Activated CD8-positive, alpha-beta memory T cell treated with anti-CD3 and anti-CD28 coated beads for 48 hours (primary cell): ENCODE data around the gene NRXN3.

Experiments
- DNase-seq, 3 experiments: peaks; one replicate each; pipeline ENCODE4 v3.0.0-alpha.2; 2020; ENCODE audit warnings: low read depth in 2 of 3, low spot score in 2 of 3

Gene NRXN3

DNA sequence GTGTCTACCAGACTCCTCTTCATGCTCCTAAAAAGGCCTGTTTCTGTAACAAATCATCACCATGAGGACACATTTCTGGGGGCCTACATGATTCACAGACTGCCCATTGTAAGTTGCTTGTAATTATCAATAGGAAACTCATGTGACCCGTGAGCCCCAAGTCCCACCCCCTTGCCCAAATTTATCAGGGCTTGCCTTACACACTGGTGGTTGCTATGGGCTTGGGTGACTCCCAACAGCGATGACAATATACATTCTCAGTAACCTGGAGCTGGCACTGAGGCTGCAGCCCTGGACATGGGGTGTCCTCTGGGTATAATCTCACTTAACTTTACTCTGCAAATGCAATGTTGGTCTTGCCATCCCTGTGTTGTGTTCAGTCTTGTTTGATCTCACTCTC, 149.2 kb downstream of the NRXN3 start:
- DNase-seq: no peak

DNA sequence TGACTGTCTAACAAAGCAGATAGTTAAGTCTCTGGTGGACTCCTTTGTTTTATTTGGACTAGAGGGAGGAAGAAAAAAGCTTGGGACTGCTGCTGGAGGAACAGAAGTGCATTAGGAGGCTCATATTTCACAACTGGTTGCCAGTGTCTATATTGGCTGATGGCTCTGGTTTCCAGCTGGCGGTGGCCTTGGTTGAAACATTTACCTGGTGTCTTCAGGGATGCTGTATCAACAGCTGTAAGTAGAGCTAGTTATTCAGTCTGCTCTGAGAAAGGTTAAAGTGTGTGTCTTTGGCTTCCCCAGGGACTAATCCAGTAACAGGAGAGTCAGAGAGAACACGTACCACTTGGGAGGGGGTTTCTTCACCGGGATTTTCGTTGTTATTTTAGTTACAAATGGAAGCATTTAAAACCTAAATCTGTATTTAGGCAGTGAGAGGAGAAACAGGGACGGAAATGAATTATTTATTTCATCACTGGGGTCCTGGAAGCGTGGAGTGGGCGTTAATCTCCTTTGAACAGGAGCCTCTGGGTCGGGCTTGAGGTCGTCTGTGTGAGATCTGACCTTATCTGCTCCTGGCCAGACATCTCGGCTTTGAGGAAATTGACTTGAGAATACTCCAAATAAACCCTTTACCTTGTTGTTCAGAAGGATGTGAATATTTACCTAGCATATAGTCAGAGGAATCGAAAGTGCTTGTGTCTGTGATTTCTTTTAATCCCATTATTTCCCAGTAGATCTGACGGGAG, 149.9 kb downstream of the NRXN3 start:
- no peak for DNase-seq

DNA sequence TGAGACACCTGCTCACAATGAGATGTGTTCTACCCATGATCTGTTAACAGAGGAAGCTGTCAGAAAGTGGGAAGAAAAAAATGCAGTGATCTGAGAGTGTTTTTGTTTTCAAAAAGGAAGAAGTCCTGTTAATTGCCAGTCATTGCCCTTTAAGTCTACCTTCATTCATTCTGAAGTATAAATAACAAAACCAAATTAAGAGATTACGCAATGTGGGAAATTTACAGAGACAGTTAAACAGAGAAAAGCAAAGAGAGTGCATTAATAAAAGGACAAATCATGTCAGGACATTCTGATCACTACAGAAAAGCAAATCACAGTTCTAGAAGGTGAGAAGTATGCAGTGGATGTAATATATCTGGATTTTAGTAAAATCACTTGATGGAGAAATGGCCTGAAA, 154.2 kb downstream of the NRXN3 start:
- DNase-seq: no peak

DNA sequence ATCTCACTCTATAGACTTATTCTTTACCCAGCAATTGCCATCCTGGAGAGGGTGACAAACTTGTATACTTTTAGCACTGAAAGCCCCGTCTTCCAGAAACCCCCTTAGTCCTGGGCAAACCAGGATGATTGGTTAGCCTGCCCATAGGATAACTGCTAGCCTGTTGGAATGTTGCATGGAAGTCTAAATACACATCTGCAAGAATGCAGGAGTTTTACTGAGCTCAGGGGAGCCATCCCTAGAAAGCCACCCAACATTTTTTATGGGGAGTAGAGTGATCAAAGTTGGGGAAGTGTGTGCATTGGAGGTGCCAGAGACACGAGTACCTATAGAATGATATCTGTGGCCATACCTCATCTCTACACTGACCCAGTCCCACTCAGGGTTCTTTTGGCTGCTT, 155.7 kb downstream of the NRXN3 start:
- no peak for DNase-seq

DNA sequence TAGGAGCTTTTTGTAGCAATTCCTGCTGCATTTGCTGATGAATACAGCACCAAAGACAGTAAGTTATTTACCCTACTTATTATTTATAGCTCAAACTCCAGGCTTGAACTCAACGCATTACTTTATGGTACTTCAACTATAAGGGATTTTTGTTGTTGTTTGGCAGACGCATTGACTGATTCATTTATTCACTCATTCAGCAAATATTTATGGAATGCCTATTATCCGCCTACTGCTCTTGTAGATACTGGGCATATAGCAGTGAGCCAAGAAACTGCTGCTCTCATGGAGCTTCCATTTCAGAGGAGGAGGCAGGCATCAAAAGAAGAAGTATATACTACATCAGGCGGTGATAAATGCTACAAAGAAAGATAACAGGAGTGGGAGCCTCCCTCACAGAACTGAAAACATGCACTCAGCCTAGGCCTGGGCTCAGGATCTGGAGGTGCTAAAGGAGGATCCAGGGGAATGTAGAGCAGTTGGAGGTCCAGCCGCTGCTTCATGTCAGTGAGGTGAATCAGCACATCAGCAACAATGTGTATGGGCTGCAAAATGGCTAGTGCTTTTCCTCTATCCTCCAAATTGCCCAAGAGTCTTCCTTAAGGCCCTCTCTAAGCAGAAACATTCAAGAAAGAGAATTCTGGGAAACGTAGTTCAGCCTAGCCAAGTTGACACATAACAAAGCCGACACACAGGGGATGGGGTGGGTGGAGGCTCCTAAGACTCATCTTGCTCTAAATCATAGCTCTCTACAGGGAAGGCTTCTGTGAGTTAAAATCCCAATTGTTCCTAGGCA, 157.5 kb downstream of the NRXN3 start:
- DNase-seq: no peak

DNA sequence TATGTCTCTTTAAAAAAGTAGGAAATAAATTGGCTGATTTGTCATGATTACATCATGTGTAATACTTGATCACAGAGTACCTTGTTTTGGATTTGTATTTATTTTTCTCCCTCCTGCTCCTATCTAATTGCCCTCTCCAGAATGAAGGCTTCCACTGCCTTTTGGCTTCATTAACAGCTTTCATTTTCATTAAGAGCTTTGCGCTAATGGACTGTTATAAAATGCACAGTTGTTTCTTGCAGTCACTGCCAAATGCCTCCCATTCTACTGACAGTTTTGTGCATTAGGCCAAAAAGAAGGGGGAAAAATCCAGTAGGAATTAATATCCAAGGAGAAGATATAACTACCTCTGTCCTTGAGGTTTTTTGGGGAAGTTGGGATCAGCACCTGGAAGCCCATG, 159.2 kb downstream of the NRXN3 start:
- DNase-seq: no peak

DNA sequence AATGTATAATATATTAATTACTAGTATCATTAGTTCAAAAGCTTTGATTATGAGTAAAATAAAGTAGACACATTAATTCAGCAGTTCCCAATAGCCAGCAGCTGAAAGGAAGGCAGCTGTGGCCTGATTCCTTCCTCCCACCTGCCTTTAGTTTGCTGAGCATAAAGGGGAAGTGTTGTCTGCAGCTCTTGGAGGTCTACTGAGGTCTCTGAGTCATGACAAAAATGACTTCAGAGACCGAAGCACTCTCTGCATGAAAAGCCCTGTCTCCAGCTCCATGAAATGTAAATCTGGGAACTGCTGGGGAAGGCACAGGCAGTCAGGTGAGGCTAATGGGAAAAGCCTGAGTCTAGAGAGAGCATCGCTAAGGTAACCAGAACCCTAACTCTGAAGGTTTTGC, 165.4 kb downstream of the NRXN3 start:
- DNase-seq: no peak

DNA sequence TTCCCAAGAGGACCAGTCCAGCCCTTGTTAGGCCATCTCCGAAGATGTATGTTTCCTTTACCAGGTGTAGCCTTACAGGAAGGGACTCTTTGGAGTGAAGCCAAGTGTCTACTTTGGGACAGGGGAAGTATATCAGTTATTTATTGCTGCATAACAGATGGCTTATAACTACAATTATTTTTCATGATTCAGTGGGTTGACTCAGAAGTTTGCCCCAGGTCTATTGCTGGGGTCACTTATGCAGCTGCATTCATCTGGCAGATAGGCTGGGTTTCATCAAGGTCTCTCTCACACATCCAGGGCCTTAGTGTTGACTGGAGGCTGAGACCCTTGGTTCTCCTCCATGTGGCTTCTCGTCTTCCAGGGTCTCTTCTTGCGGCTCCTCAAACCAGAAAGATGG, 170.1 kb downstream of the NRXN3 start:
- DNase-seq: no peak

DNA sequence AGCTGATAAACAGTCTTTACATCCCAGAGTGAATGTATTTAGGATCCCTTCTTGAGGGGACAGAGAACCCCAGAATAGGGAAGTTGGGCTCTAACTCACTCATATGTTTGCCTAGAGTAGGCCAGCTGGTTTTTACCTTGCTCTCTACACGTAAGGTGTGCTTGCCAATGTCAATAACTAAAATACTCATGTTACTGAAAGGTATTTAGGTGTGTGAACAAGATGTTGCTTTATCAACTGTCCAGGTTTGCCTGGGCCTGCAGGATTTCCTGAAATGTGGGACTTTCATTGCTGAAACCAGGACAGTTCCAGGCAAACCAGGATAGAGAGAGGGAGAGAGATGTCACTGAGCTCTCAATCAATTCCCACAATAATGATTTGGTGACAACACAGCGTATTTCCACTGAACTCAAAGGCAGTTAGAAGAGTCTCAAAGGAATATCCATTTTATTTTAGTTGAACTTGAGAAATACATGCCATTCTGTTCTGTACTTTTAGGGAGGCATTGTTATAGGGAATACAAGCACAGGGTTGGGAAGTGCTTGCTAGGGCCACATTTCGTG, 171.7 kb downstream of the NRXN3 start:
- no peak for DNase-seq

DNA sequence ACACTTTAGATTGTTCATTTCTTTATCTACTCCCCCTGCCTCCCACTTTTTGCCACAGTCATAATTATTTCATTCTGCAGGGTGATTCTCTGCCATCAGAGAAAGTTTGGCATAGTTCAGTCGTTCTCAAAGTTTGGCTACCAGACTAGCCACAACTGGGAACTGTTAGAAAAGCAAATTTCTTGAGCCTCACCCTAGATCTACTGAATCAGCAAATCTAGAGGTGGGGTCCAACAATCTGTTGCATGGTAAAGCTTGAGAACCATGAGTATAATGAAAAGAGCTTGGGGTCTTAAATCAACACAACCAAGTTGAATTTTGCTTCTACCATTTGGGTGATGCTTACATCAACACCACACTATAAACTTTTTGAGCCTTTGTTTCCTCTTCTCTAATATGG, 172.7 kb downstream of the NRXN3 start:
- no peak for DNase-seq

DNA sequence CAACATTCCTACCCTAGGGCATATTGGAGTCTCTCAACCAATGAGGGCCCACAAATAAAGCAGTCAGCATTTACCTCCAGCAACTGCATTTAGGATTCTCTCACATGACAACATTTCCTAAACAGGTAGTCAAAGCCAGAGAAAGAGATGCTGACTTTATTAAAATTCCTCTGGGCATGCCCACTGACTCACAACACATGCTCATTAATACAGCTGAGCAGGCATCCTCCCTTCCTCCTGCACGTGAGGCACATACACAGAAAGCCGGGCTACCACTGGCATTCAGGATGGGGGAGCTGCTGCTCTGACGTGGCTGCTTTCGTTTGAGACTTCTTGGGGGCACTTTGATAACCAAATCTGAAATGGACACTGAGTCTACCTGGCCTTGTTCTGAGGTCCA, 174.1 kb downstream of the NRXN3 start:
- no peak for DNase-seq

DNA sequence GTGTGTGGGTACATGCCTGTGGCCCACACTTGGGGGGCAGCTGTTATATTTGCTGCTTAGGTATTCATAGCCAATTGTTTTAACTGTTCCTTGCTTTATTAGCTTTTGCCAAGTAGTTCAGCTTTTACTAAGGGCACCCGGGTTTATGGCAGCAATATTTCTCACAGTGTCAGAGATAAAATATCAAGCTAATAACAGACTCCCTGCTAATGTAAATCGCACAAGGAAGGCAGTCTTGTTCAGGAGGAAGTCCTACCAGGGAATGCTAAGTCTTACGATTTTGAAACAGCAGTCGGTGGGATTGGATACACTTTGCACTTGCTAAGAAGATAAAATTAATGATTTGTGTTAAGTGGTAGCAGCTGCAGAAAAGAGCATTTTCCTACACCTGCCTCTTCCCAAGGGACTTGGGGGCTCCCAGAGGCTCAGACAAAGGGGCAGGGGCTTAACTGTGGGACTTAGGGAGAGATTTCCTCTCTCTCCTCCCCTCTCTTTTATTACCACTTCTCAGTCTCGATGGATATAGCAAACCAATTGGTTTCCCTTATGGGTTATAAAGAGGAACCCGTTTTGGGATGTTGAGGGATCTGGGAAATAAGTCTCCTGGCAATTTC, 175.1 kb downstream of the NRXN3 start:
- DNase-seq: no peak

DNA sequence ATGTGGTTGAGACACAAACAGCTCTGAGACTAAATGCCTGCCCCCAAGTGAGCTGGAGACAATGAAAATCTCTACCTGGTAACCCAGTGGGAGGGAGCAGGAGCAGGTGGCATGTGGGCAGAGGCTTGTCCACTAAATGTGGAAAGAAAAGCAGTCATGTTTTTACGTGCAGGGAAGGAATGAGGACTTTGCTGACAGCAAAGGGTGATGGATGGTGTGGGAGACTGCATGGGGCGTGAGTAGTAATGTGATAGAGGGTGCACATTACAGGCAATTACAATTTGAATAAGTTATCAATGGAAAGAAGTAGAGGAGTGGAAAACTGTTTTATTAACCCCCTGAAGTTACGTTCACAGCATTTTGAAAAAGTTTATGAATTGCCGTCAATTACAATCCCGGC, 176.6 kb downstream of the NRXN3 start:
- no peak for DNase-seq

DNA sequence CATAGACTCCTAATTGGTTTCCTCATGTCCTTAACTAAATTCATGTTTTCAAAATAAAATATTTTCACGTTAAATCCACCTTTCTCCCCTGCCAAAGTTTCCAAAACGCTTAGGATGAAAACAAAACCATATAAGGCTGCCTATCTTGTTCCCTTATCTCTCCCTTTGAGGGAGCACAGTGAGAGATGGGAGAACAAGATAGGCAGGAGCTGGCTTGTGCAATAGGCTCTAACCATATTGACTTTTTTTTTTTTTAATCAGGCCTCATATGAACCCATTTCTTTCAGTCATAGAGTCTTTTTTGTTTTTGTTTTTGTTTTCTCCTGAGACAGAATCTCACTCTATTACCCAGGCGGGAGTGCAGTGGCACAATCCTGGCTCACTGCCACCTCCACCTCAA, 184.9 kb downstream of the NRXN3 start:
- DNase-seq: no peak

DNA sequence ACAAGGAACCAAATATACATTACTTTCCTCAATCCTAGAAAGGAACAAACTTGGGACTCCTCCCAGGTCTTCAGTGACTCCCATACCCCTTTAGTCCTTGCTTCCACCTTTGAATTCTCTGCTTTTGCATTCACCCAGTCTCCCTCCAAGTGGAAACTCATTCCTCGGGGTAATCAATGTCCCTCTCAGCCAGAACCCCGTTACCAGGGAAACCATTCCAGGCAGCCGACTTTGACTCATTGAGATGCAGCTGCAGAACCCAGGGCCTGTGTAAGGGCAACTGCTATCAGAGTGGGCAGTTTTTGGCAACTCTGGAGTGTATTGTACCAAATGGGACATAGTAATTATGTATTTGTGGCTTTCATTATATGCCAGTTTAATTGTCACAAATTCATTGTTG, 186.2 kb downstream of the NRXN3 start:
- DNase-seq: no peak

DNA sequence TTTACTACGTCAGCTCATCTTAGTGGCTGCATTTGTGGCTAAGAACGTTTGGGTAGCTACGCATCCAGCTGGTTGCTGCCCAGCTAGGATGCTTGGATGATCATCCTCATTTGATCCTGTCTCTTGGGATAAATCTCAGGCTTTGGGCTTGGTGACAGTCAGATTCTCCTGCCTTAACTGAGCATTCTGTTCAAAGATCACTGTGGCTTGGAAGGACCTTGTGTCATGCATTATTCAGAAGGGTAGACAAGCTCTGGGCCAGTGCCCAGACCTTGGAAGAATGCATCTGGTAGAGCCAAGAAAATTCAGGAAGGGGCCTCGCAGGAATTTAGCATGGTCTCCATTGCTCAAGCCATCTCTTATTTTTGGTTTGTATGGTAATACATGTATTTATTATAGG, 188.4 kb downstream of the NRXN3 start:
- no peak for DNase-seq

DNA sequence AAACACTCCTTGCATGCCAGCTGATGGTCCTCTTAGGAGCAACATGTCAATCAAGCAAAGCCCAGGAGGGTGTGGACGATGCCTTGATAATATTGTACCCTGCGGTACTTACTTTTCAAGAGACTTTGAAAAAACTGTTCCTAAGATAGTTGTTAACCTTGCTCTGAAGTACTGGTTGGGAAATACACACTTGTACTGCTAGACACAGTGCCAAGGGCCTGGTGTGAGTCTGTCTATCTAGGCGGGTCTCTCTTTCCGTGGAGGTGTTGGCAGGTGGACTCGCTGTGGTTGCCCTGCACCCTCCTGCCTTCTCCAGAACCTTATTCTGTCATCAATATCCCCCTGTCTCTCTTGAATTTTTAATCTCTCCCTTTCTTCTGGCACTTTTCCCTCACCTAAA, 189.4 kb downstream of the NRXN3 start:
- DNase-seq: no peak

DNA sequence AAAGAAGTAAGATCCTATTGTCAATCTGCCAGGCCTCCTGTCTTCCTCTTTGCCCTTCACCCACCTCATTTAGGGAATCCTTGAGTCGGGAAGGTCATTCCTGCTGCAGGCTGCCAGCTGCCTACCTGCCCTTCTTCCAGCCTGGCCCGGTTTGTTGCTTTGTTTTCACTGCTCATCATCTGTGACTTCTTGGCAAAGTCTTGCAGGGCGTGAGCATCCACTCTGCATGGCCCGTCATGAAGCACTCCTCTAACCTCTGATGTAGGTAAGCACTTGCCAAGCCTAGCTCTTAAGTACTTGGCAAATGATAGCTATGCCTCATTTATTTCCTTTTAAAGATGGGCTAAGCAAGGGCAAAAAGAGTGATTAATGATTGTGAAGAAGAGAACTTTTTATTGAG, 192.8 kb downstream of the NRXN3 start:
- no peak for DNase-seq

DNA sequence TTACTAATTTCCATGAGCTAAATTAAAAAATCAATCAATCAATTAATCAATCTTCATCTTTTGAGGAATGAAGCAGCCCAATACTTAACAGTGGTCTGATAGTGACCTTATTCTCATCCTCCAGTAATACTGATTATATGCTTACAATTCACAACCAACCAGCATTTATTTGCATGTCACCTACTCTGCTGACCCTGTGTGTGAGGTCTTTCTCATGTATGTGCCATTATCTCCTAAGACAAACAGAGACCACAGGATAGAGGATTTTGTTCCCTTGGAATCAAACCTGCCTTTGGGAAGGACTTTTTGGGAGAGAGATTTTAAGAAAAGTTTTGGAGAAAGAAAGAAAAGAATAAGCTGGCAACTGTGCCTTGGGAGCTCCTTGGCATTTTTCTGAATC, 197.2 kb downstream of the NRXN3 start:
- no peak for DNase-seq

DNA sequence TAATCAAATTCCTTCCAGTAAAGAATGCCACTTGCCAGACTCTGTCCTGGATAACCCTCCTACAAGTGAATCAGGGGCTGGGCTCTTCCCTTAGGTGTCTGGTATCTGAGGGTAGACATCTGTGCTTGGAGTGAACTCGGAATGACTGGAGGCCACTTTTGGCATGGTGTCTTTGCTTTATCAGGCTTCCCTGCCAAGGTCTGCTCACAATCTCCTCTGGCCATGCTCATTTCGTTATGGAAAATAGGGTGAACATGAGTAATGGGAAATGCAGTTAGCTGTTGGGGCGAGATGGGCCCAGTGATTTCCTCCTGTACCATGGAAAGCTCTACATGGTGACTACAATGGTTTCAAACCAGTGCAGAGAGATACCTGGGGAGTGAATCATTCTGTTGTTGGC, 212.9 kb downstream of the NRXN3 start:
- no peak for DNase-seq

DNA sequence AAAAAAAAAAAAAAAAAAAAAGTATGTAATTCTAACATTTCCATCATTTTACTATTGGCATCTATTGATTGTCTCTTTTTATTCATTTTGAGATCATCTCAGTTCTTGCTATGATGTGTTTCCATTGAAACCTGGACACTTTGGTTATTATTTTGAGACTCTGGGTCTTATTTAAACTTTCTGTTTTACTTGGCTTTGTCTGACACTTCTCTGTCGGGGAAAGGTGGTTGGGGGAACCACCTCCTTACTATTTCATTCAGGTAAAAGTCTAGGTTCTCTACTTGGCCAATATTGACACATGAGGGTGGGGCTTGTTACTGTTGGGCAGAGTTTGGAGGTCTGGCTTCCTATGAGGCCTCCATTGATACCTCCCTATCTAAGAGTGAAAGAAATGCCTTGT, 228.0 kb downstream of the NRXN3 start:
- no peak for DNase-seq

DNA sequence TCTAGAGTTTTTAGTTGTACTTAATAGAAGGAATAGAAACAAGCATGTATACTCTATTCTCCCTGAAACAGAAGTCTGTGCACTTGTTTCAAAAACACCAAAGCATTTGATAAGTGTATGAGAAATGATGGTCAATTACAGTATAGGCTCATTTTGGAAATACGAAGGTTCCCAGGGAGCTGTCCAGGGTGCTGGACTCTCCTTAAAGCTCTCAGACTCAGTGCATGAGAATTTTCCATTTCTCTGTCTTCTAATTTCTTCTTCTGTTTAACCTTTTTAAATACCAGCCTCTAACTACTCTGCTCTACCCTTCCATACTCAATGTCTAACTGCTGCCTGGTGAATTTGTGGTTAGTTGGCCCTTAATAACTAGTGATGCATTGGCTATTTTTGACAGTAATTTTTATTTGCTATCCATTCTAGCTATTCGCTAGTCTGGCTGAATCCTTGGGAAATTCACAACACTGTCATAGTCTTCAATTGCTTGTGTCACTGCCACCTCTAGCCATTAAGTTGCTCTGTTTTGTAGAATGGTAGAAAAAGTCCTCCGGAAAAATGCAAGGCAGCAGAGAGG, 229.2 kb downstream of the NRXN3 start:
- no peak for DNase-seq
